Hepatocyte (in vitro differentiated cells): ENCODE results near the gene MYL11. TPM values are rescaled to one million over a fixed set of nuclear protein-coding genes. Genes with fewer than 3 reads are reported as not detected.

Experiments
- DNase-seq: peaks from one replicate; pipeline ENCODE4 v3.0.0-alpha.2; 2016; ENCODE audit warnings: low spot score
- H2AFZ ChIP-seq: fragments of 200-600 bp; sonication (generic); 2 replicates; pipeline ENCODE4 v1.6.0; 2016; ENCODE audit warnings: antibody characterized with exemption, mild to moderate bottlenecking
- H3K27ac ChIP-seq: fragments of 200-600 bp; sonication (generic); 2 replicates; pipeline ENCODE4 v1.5.1; 2016; ENCODE audit warnings: mild to moderate bottlenecking
- H3K27me3 ChIP-seq: fragments of 200-600 bp; sonication (generic); 2 replicates; pipeline ENCODE4 v1.6.1; 2016
- H3K36me3 ChIP-seq: fragments of 200-600 bp; sonication (generic); replicated peaks from 2 replicates; pipeline ENCODE4 v1.5.1; 2016; ENCODE audit warnings: low read depth; ENCODE audit not compliant: insufficient read depth
- H3K4me1 ChIP-seq: fragments of 200-600 bp; sonication (generic); 2 replicates; pipeline ENCODE4 v1.5.1; 2016; ENCODE audit warnings: mild to moderate bottlenecking, moderate library complexity; ENCODE audit not compliant: insufficient read depth
- H3K4me2 ChIP-seq: fragments of 200-600 bp; sonication (generic); 2 replicates; pipeline ENCODE4 v1.6.0; 2016
- H3K4me3 ChIP-seq: fragments of 200-600 bp; sonication (generic); 2 replicates; pipeline ENCODE4 v1.5.1; 2016; ENCODE audit warnings: mild to moderate bottlenecking
- H3K79me2 ChIP-seq: fragments of 200-600 bp; sonication (generic); 2 replicates; pipeline ENCODE4 v1.6.0; 2017; ENCODE audit warnings: mild to moderate bottlenecking
- H3K9me2 ChIP-seq: fragments of 200-600 bp; sonication (generic); replicated peaks from 2 replicates; pipeline ENCODE4 v1.6.0; 2017; ENCODE audit warnings: mild to moderate bottlenecking; ENCODE audit not compliant: insufficient read depth
- H3K9me3 ChIP-seq: fragments of 200-600 bp; sonication (generic); 2 replicates; pipeline ENCODE4 v1.5.1; 2016; ENCODE audit warnings: low read depth, mild to moderate bottlenecking
- H4K20me1 ChIP-seq: fragments of 200-600 bp; sonication (generic); 2 replicates; pipeline ENCODE4 v1.6.0; 2016; ENCODE audit warnings: mild to moderate bottlenecking; ENCODE audit not compliant: insufficient read depth, poor library complexity, severe bottlenecking
- EZH2 ChIP-seq: fragments of 200-600 bp; sonication (generic); IDR thresholded peaks from 2 replicates; pipeline ENCODE4 v1.6.1; 2016; ENCODE audit warnings: antibody characterized with exemption, mild to moderate bottlenecking, borderline replicate concordance
- EZH2phosphoT487 ChIP-seq: fragments of 200-600 bp; sonication (generic); IDR thresholded peaks from one replicate; pipeline ENCODE4 v1.6.1; 2018; ENCODE audit warnings: antibody characterized with exemption, mild to moderate bottlenecking, low read depth, moderate library complexity; ENCODE audit not compliant: unreplicated experiment, severe bottlenecking
- WGBS: methylation state at CpG from one replicate; pipeline ENCODE4 v1.1.6; 2016; ENCODE audit warnings: low lambda C conversion rate; ENCODE audit errors: missing lambda C conversion rate; 5-methylcytosine and 5-hydroxymethylcytosine counted together
- polyA plus RNA-seq: library from polyadenylated mRNA; unstranded; fragments of >200 nt; fragmentation: Nextera tagmentation; extraction: Ambion mirVana; gene quantifications from 2 replicates; pipeline ENCODE4 v1.2.1, GENCODE V29; 2016
- total RNA-seq: library from RNA; depleted of rRNA; stranded (reverse); fragments of >200 nt; gene quantifications from 2 replicates; pipeline ENCODE4 v1.2.3, GENCODE V29; 2014
- TF ChIP-seq, protein P1 (sequence below): fragments of 200-600 bp; sonication (generic); IDR thresholded peaks from 2 replicates; pipeline ENCODE4 v1.5.1; 2016; ENCODE audit warnings: antibody characterized with exemption, mild to moderate bottlenecking; ENCODE audit not compliant: poor library complexity

MYL11 gene
- total and polyA plus RNA-seq, 2 experiments from 2014 or later = 2.2 to 4.0 TPM

GRCh38 chr16:30383521-30383920, 8.9 kb downstream of the MYL11 start:
- no peak for DNase-seq
- no peak overlapping the region for H2AFZ ChIP-seq
- H3K4me2 ChIP-seq = no peak overlapping the region
- H4K20me1 ChIP-seq = no peaks in the 10 kb centered on the region
- 80% methylated on average over 2 of the region's 2 CpGs for WGBS
- H3K27me3 ChIP-seq = no peaks in the 10 kb centered on the region
- H3K9me2 ChIP-seq = no peaks in the 10 kb centered on the region
- TF ChIP-seq EZH2phosphoT487 (no peak), EZH2 (no peak)
- TF ChIP-seq, protein P1, sequence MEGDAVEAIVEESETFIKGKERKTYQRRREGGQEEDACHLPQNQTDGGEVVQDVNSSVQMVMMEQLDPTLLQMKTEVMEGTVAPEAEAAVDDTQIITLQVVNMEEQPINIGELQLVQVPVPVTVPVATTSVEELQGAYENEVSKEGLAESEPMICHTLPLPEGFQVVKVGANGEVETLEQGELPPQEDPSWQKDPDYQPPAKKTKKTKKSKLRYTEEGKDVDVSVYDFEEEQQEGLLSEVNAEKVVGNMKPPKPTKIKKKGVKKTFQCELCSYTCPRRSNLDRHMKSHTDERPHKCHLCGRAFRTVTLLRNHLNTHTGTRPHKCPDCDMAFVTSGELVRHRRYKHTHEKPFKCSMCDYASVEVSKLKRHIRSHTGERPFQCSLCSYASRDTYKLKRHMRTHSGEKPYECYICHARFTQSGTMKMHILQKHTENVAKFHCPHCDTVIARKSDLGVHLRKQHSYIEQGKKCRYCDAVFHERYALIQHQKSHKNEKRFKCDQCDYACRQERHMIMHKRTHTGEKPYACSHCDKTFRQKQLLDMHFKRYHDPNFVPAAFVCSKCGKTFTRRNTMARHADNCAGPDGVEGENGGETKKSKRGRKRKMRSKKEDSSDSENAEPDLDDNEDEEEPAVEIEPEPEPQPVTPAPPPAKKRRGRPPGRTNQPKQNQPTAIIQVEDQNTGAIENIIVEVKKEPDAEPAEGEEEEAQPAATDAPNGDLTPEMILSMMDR = no peak
- peaks cover 6% of the 10 kb centered on the region for H3K79me2 ChIP-seq
- H3K4me3 ChIP-seq = no peak overlapping the region
- H3K36me3 ChIP-seq = no peaks in the 10 kb centered on the region
- no peaks in the 10 kb centered on the region for H3K9me3 ChIP-seq
- H3K27ac ChIP-seq = no peak overlapping the region
- H3K4me1 ChIP-seq = no peaks in the 10 kb centered on the region

GRCh38 chr16:30394592-30395154, 20.1 kb downstream of the MYL11 start:
- Histone ChIP-seq H3K4me2 (peak overlapping the region; percentile 92), H4K20me1 (no peaks in the 10 kb centered on the region), H3K27ac (peak overlapping the region; percentile 98), H3K9me3 (no peaks in the 10 kb centered on the region), H3K79me2 (peaks cover 24% of the 10 kb centered on the region), H3K4me1 (peaks cover 10% of the 10 kb centered on the region), H3K4me3 (peak overlapping the region; percentile 90), H2AFZ (peak overlapping the region; percentile 86), H3K27me3 (no peaks in the 10 kb centered on the region), H3K36me3 (no peaks in the 10 kb centered on the region), H3K9me2 (no peaks in the 10 kb centered on the region)
- DNase-seq = peak; percentile 34
- 5% methylated on average over 16 of the region's 31 CpGs for WGBS
- TF ChIP-seq EZH2phosphoT487 (no peak), EZH2 (no peak)
- TF ChIP-seq, protein P1 = no peak

DNA sequence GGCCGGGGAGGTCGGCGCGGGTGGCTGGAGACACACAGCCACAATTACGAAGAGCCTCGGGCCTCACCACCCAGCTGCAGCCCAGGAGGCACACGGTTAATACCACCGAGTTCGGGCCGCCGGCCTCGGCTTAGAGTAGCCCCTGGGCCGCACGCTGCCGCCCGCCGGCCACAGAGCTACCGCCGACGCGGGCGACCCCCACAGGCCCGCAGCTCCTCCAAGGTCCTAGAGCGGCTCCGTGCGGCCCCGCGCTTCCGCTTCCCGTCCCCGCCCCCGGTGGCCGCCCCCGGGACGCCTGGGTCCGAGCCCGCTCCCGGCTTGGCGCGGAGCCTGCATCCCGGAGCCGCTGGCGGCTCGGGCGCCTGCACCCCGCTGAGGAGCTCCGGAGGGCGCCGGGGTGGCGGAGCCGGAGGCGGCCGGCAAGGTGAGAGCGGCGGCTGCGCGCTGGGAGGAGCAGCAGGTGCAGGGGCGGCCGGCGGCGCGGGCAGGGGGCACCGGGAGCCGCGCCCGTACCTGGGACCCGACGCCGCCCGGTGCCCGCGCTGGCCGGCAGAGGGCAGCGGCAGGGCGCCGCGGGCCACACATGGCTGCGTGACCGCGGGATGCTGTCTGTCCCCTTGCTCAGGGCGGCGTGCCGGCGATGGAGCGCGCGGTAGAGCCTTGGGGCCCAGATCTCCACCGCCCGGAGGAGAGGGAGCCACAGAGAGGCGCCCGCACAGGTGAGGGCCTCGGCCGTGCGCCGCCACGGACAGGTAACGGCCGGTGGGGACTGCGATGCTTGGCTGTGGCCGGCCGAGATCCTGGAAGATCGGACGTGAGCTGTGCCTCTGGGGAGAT, 20.8 kb downstream of the MYL11 start, which contains the start of gene ZNF48:
Gene ZNF48 (plus strand): TSS at position 266 of the 837 bp plus-strand sequence. CDS start 375 bp downstream, at position 641.
- WGBS = under 1% methylated on average over 92 of the region's 103 CpGs
- peaks cover 10% of the 10 kb centered on the region for H3K4me1 ChIP-seq
- H3K4me2 ChIP-seq = peak within 1 kb of the TSS; percentile 92
- peak within 1 kb of the TSS; percentile 86 for H2AFZ ChIP-seq
- peak within 1 kb of the TSS; percentile 98 for H3K27ac ChIP-seq
- H3K9me3 ChIP-seq = no peaks in the 10 kb centered on the region
- H4K20me1 ChIP-seq = no peaks in the 10 kb centered on the region
- DNase-seq = peak; percentile 97
- H3K27me3 ChIP-seq = no peaks in the 10 kb centered on the region
- TF ChIP-seq, protein P1 = no peak
- no peak for TF ChIP-seq EZH2
- no peaks in the 10 kb centered on the region for H3K9me2 ChIP-seq
- peaks cover 24% of the 10 kb centered on the region for H3K79me2 ChIP-seq
- H3K4me3 ChIP-seq = peak within 1 kb of the TSS; percentile 90
- H3K36me3 ChIP-seq = no peaks in the 10 kb centered on the region
